Uterus (tissue), 2 donors: ENCODE data around the gene LILRB5.

Experiments
- CTCF ChIP-seq, 4 experiments: fragments of 200-600 bp in 2 of 4; fragments of 450-650 bp in 2 of 4; sonication (generic) in 2 of 4; IDR thresholded peaks; one replicate each; pipeline ENCODE4 v1.5.1; 2016 to 2019; ENCODE audit warnings: antibody characterized with exemption in 4 of 4, mild to moderate bottlenecking in 2 of 4, moderate library complexity in 1 of 4
- POLR2A ChIP-seq, 2 donors: fragments of 450-650 bp; IDR thresholded peaks; one replicate each; pipeline ENCODE4 v1.6.1; 2016; ENCODE audit warnings: antibody characterized with exemption in 2 of 2, mild to moderate bottlenecking in 1 of 2, moderate library complexity in 1 of 2

DNA sequence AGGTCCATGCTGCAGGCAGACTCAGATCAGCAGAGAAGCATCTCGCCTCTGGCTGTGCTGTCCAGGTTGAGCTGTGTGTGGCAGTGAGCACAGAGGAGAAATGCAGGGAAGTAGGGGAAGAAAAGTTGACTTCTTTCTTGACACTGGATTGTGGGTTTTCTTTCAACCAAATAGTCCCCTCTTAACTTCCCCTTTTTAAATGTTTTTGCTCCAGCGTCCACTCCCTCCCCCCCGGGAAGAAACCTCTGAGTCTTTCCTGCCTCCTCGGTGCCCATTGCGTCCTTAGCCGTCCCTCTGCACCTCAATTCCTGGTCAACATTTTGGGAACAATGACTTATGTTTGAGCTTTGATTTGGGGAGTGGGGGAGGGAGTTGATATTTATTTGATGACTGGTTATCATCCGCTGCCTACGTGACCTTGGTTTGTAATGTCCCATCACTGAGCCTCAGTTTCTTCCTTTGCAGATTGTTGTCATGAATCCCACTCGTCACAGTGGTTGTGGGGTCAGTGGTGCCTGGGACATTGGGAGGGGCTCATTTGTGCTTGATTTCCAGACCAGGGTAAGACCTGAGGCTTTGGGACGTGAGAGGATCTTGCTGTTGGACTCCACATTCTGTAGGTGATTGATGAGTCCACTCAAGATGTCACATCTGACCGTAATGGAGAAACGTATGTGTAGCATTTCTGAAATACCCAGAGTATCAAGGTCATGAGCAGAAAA, 24.1 kb upstream of the LILRB5 start, which contains the start of gene LILRB2:
- no peak for TF ChIP-seq CTCF (IDR thresholded peaks at IDR 0.05)
- no peak for TF ChIP-seq POLR2A (IDR thresholded peaks at IDR 0.05)
